Measurements from ENCODE around the gene ERC1. TPM values are rescaled to one million over a fixed set of nuclear protein-coding genes. Genes with fewer than 3 reads are reported as not detected.
A peak's percentile ranks its signal among the peaks of the same experiment; 100 is the strongest.

ERC1 gene
- total RNA-seq, 1 donor from 2014 or later: 16.6 TPM

DNA sequence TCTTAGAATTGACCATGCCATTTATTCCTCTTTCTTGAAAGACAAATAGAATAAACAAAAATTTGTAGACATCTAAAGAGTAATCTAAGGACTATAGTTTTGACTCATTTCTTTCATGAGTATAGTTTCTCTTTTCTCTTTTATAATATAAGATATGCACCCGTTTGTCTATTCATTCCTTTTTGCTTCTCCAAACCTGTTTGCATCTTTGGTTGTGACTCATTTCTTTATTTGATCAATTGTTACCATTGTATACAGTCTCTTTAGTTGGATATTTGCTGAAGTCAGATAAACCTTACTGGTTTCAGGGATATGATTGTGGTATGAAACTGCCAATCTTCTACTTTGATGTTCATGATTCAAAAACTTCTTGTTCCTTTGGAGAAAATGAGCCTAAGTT, 334.6 kb downstream of the ERC1 start:
- Histone ChIP-seq H3K36me3 (ENCODE audit: control insufficient read depth, insufficient read depth, low read length) (no peaks in the 10 kb centered on the region), H3K27me3 (ENCODE audit: control insufficient read depth, insufficient read depth, low read length) (no peaks in the 10 kb centered on the region), H3K4me3 (ENCODE audit: low read depth, low read length) (no peak overlapping the region)
- DNase-seq (ENCODE audit: low read depth) (peak; percentile 16), FAIRE-seq (no peak)
- no peak for TF ChIP-seq CTCF (IDR thresholded peaks at IDR 0.05; ENCODE audit: insufficient read depth, low read length, severe bottlenecking)

- no peak for TF ChIP-seq CTCF (IDR thresholded peaks at IDR 0.05; ENCODE audit: insufficient read depth, low read length, severe bottlenecking)
- H3K4me3 ChIP-seq (ENCODE audit: low read depth, low read length): no peak overlapping the region
- H3K27me3 ChIP-seq (ENCODE audit: control insufficient read depth, insufficient read depth, low read length): no peaks in the 10 kb centered on the region
- DNase-seq (ENCODE audit: low read depth): no peak
- no peak for FAIRE-seq
- no peaks in the 10 kb centered on the region for H3K36me3 ChIP-seq (ENCODE audit: control insufficient read depth, insufficient read depth, low read length)
These were observed 335.2 kb downstream of the ERC1 start for GRCh38 chr12:1326258-1326657.

- DNase-seq (ENCODE audit: low read depth) (no peak), FAIRE-seq (no peak)
- Histone ChIP-seq H3K36me3 (ENCODE audit: control insufficient read depth, insufficient read depth, low read length) (no peaks in the 10 kb centered on the region), H3K4me3 (ENCODE audit: low read depth, low read length) (no peak overlapping the region), H3K27me3 (ENCODE audit: control insufficient read depth, insufficient read depth, low read length) (no peaks in the 10 kb centered on the region)
- TF ChIP-seq CTCF (IDR thresholded peaks at IDR 0.05; ENCODE audit: insufficient read depth, low read length, severe bottlenecking): no peak
These were observed 337.4 kb downstream of the ERC1 start for GRCh38 chr12:1328391-1328790.

- no peak overlapping the region for H3K4me3 ChIP-seq (ENCODE audit: low read depth, low read length)
- no peak for DNase-seq (ENCODE audit: low read depth)
- no peaks in the 10 kb centered on the region for H3K27me3 ChIP-seq (ENCODE audit: control insufficient read depth, insufficient read depth, low read length)
- no peaks in the 10 kb centered on the region for H3K36me3 ChIP-seq (ENCODE audit: control insufficient read depth, insufficient read depth, low read length)
- TF ChIP-seq CTCF (IDR thresholded peaks at IDR 0.05; ENCODE audit: insufficient read depth, low read length, severe bottlenecking): no peak
- no peak for FAIRE-seq
These were observed 338.9 kb downstream of the ERC1 start for GRCh38 chr12:1329784-1330476.

GRCh38 chr12:1330477-1330827, 339.4 kb downstream of the ERC1 start:
- DNase-seq (ENCODE audit: low read depth) (no peak), FAIRE-seq (no peak)
- Histone ChIP-seq H3K36me3 (ENCODE audit: control insufficient read depth, insufficient read depth, low read length) (no peaks in the 10 kb centered on the region), H3K27me3 (ENCODE audit: control insufficient read depth, insufficient read depth, low read length) (no peaks in the 10 kb centered on the region), H3K4me3 (ENCODE audit: low read depth, low read length) (no peak overlapping the region)
- TF ChIP-seq CTCF (IDR thresholded peaks at IDR 0.05; ENCODE audit: insufficient read depth, low read length, severe bottlenecking): no peak

GRCh38 chr12:1332327-1332726, 341.3 kb downstream of the ERC1 start:
- TF ChIP-seq CTCF (IDR thresholded peaks at IDR 0.05; ENCODE audit: insufficient read depth, low read length, severe bottlenecking): no peak
- DNase-seq (ENCODE audit: low read depth) (peak; percentile 72), FAIRE-seq (no peak)
- no peaks in the 10 kb centered on the region for H3K27me3 ChIP-seq (ENCODE audit: control insufficient read depth, insufficient read depth, low read length)
- no peaks in the 10 kb centered on the region for H3K36me3 ChIP-seq (ENCODE audit: control insufficient read depth, insufficient read depth, low read length)
- no peak overlapping the region for H3K4me3 ChIP-seq (ENCODE audit: low read depth, low read length)

Measured in bronchial epithelial cell (primary cell).